DND-41 (cell line): ENCODE measurements around the gene PCBP1.

ENCODE experiments used
- EZH2 ChIP-seq: IDR thresholded peaks from 3 replicates; pipeline ENCODE4 v1.6.1; 2012; ENCODE audit warnings: borderline replicate concordance, low read depth, mild to moderate bottlenecking, moderate library complexity, low read length, inconsistent platforms; ENCODE audit not compliant: severe bottlenecking
- TF ChIP-seq, protein P1 (sequence below): IDR thresholded peaks from 2 replicates; pipeline ENCODE4 v1.5.1; 2012; ENCODE audit warnings: borderline replicate concordance, low read length, moderate library complexity, mild to moderate bottlenecking; ENCODE audit not compliant: poor library complexity, severe bottlenecking; ENCODE audit errors: extremely low read depth

DNA sequence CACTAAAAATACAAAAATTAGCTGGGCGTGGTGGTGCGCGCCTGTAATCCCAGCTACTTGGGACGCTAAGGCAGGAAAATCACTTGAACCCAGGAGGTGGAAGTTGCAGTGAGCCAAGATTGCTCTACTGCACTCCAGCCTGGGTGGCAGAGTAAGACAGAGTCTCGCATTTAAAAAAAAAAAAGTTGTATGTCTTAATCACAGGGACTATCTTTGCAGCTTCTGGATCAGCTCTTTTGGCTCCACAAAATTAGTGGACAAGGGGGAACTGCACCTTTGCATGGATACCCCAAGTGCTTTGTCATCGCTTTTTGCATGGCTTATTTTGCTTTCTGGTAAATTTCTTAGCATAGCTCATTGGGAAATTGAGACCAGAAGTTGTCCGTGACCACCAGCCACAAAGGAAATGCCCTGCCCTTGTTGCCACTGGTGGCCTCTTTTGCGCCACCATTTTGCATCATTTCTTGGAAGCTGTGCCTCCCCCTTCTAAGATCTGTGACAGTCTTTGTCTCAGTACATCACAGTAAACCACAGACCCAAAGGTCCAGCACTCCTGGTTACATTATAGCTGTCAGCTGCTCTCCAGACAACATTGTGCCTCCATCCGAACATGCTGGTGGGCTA is 43.9 kb upstream of the PCBP1 start:
- TF ChIP-seq, protein P1, sequence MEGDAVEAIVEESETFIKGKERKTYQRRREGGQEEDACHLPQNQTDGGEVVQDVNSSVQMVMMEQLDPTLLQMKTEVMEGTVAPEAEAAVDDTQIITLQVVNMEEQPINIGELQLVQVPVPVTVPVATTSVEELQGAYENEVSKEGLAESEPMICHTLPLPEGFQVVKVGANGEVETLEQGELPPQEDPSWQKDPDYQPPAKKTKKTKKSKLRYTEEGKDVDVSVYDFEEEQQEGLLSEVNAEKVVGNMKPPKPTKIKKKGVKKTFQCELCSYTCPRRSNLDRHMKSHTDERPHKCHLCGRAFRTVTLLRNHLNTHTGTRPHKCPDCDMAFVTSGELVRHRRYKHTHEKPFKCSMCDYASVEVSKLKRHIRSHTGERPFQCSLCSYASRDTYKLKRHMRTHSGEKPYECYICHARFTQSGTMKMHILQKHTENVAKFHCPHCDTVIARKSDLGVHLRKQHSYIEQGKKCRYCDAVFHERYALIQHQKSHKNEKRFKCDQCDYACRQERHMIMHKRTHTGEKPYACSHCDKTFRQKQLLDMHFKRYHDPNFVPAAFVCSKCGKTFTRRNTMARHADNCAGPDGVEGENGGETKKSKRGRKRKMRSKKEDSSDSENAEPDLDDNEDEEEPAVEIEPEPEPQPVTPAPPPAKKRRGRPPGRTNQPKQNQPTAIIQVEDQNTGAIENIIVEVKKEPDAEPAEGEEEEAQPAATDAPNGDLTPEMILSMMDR = no peak
- no peak for TF ChIP-seq EZH2
